Measurements from ENCODE around the gene RNASET2.
"Not testable (repeated sequence)": the region's sequence is repeated elsewhere in the genome, so short reads cannot be mapped to it uniquely, and the experiment has no call there.

Gene RNASET2

DNA sequence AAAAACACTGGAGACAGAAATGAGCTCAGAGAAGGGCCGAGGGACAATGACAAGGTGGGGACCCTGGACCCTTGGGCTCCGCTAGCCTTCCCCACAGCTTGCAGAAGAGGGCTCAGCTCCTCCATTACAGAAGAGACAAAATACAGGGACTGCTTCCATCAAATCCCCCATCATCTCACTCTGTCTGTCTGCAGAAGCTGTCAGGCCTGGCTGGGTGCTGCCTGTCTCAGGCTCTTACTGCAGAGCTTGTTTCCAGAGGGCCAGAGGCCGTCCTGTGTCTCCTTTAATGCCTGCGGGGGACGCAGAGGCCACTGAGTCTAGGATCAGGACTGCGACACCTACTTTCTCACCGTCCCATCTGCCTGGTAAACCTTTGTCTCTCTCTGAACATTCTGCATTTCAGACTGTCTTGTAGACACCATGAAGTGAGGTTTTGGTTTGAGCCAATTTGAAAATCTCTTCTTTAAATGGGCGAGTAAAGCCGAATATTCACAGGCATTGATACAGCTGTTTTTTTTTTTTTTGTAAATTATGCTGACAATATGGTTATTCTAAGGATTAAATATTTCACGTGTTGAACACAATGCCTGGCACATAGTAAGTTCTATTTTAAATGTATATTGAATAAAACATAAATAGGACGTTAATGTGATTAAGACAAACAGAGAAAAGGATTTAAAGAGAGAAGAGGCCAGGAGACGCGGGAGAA, 28.3 kb downstream of the RNASET2 start:
- DNase-seq (ENCODE audit: low spot score) = no peak

DNA sequence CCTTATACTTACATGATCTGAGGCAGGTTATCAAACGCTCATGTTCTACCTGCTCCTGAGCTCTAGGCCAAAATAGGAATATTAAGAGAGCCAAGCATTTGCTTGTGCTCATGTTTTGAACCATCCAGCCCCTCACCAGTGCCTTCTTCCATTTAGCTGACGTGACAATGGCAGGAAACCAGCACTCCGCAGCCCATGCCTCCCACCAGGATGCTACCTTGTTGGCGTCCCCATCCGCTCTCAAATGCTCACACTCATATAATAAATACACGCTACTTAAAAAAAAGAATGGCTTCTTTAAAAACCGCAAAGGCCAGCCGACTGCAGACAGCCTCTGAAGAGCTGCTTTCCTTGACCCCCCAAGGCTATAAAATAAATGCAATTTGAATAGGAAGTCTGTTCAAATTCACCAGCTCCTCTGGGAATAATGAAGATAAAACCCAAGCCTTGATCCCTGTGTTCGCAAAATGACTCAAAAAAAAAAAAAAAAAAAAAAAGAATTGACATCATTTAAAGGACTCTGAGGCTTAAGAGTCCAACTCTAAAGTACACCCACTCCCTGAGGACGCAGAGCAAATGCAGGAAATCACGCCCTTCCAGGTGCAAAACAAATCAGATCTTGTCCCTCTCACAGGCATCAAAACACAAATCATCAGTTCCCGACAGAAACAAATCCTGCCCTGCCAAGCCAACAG, 29.0 kb downstream of the RNASET2 start:
- no peak for DNase-seq (ENCODE audit: low spot score)

DNA sequence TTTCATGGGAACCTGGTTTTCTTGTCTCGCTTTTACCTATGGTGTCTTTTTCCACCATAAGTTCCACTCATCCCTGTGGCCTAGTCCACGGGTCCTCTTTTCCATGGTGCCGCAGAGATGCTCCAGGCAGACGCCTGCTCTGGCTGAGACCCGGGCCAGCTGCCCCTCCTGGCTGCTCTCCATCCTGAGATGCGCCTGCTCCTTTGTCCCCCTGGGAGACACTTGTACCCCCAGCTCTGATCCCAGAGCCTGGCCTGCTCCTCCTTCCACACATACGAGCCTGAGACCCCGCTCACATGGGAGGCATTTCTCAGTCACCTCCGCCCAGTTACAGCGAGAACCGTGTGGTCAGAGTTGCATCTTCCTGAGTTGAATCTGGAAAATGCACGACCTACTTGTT, 29.6 kb downstream of the RNASET2 start:
- no peak for DNase-seq (ENCODE audit: low spot score)

DNA sequence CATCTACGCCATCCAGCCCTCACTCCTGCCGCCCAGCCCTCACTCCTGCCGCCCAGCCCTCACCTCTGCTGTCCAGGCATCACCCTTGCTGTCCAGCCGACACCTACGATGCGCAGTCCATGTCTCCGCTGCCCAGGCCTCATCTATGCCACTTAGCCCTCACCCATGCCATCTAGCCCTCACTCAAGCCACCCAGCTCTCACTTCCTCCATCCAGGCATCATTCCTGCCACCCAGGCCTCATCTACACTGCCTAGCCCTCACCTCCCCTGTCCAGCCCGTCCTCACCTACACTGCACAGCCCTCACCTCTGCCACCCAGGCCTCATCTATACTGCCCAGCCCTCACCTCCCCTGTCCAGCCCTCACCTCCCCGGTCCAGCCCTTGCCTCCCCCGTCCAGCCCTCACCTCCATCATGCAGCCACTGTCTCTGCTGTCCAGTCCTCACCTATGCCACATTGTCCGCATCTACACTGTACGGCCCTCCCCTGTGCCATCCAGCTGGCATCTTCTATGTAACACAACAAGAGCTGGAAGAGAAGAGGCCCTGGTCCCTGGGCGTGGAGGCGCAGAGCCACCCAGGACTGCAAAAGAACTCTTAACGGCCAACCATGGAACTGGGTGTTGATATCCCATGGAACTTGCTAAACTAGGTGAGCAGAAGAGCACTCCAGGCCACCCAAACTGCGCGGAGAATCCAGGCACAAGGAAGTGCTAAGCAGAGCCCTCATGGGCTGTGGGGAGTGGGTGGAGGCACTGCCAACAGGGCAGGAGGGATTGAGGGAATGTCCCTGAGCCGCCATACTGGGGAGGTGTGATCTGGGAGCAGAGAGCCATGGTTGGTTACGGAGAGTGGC, 31.0 kb downstream of the RNASET2 start:
- DNase-seq (ENCODE audit: low spot score) = no peak

DNA sequence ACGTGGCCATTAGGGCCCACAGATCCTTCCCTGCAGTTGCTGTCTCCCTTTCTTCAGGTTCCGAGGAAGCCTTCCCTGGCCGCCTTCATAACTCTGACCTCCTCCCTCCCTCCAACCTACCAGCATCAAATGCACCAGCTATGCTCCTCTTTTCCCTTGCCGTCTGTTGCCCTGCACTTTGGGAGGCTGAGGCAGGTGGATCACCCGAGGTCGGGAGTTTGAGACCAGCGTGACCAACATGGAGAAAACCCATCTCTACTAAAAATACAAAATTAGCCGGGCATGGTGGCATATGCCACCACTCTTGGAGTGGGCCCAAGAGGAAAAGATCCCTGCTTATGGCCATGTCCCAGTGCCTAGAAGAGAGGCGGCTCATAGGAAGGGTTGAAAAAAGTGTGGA, 31.8 kb downstream of the RNASET2 start:
- DNase-seq (ENCODE audit: low spot score) = no peak

DNA sequence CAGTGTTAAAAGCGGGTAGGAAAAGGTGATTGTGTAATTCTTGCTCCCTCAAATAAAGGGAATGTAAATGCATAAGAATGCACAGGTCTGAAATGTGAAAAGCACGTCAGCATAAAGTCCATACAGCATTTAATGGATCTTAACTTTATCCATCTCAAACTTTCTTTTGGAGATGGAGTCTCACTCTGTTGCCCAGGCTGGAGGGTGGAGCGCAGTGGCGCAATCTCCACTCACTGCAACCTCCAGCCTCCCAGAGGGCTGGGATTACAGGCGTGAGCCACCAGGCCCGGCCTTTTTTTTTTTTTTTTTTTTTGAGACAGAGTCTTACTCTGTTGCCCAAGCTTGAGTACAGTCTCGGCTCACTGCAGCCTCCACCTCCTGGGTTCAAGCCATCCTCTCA, 33.4 kb downstream of the RNASET2 start:
- no peak for DNase-seq (ENCODE audit: low spot score)

DNA sequence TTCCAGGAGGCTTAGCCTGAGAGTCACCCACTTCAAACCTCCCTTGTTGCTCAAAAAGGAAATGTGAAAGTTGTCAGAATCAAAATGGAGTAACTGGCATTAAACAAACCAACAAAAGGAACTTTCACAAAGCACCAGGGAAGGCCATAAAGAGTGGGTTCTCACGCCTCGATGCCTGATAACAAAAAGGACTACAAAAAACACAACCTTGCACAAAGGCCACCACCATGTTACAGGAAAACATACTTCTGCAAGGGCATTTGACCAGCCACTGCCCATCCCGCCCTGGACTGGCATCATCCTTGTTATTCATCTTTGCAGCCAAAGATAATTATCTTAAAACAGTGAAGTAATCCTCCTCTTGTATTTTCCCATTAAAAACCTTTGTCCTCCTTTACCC, 34.8 kb downstream of the RNASET2 start:
- DNase-seq (ENCODE audit: low spot score) = no peak

DNA sequence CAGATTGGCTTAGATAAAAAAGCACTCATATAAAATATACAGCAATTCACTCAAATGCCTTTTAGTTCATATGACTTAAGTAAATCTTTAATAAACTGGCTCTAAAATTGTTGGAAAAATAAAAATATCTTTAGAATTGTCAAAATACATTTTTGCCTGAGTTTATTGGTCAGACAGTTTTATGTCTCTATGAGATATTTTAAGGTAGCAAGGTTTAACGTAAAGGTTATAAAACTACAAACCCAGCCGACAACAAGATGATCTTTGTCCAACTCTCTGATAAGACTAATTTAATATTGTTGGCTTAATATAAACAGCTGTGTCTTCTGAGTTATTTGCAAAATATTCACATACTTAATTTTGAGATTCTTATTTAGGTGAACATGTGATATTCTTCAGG, 39.5 kb downstream of the RNASET2 start:
- no peak for DNase-seq (ENCODE audit: low spot score)

DNA sequence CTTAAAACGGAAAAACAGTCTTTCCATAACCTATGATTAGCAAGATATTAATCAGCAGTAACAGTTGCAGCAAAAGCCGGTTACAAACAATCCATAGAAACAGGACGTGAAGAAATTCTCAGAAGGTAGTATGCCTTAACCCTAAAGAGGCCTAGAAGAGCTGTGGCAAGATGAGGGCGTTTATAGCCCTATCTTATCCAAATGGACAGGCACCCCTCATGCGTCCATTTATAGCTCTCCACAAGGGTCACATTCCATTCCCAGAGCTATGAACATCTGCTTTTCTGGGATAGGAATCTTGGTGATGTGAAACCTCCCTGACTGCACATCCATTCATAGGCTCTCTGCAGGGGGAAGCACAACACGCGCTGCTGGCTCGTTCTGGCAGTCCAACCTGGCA, 40.9 kb downstream of the RNASET2 start:
- DNase-seq (ENCODE audit: low spot score) = not testable (repeated sequence)

DNA sequence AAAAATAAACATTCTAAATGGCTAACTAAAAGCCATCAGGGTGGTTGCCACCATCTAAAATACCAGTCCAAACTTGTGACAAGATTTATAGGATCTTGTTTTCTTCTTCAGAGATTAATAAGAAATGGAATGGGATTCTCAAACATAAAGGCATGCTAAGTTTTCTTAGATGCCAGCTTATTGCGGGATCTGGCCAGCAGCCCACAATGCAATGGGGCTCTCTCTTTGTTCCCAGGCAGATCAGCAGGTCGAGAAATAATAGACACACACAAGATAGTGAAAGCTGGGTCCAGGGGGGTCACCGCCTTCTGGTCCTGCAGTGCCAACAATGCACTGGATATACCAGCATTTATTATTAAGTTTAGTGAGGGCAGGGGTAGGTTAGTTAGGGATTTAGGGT, 41.4 kb downstream of the RNASET2 start:
- not testable (repeated sequence) for DNase-seq (ENCODE audit: low spot score)

DNA sequence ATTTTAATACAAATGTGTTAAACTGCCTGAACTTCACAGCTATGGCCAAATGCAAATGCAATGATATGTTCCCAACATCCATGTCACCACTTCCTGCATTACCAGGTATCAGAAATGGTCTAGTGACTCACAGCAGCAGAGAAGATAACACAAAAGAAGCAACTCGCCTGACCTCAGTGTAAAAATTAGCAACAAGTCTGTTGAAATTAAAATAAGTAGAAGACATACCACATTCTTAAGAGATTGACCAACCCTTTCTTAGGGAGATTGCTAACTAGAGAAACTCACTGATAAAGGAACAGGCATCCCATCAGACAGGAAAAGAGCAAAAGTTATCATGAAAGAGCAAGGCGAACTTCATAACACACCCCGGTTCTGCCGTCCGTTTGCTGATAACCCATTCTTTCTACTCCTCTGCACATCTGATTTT, 45.1 kb downstream of the RNASET2 start:
- no peak for DNase-seq (ENCODE audit: low spot score)

DNA sequence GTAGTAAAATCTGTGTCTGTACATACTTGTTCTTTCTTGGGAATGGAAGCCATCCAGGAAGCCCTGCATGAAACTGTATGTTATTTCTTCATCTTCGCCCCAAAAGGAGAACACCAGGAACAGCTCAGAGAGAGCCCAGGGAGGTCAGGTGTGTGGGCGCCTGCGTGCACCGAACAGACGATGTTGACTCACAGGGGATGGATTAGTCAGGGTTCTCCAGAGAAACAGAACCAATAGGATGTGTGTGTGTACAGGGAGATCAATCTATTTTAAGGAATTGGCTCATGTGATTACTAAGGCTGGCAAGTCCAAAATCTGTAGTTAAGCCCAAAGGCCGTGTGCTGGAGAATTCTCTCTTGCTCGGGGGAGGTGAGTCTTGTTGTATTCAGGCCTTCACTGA, 45.7 kb downstream of the RNASET2 start:
- no peak for DNase-seq (ENCODE audit: low spot score)

DNA sequence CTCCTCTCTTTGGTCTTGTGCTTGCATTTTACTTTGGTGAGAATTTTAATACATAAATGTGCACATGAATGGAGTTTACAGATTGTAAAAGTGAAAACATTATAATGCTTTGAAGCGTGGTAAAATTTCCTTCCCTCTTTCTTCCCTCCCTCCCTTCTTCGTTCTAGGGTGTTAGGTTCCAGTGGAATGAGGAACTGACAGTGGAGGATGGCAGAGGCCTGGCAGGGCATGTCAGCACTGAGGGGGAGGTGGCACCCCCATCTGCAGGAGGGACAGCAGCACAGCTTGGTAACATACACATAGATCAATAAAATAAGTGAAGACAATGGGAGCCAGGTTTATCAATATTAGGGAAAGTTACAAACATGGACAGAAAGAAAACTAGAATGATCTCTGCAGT, 47.5 kb downstream of the RNASET2 start:
- no peak for DNase-seq (ENCODE audit: low spot score)

DNA sequence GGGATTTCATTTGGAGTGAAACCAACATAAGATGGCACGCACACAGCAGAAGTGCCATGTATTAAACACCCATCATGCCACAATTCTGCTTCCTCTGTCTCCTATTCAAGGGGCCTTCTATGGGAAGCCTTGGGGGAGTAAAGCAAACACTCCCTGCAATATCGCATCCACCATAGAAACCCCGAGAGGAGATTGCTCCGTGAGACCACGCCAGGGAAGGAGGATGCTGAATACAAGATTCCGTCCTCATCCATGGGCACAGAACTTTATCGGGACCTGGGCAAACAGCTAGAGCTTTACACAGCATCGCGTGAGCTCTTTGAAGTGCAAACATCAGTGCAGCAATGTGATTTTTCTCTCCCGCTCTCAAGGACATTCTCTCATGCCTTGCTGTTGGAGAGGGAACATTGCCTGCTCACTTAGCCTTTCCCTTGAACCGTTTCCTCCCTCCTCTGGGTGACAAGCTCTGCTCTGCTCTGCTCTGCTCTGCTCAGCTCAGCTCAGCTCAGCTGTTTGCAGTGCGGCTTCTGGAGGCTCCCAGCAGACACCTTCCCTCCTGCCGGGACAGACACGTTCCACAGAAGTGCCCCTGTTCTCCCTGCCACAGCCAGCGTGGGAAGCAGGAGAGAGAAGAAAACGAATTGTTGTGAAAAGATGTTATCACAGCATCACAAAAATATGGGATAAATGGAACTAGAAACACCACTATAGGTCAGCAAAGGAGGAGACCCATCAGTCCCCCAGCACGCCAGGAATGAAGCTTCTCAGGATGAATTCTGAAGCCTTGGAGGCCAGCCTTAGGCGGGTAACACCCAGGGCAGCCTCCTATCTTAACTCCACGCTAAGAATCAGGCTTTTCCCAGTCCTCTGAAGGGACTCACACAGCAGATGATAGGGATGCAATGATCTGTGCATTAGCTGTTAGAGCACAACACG, 48.2 kb downstream of the RNASET2 start:
- DNase-seq (ENCODE audit: low spot score) = no peak

DNA sequence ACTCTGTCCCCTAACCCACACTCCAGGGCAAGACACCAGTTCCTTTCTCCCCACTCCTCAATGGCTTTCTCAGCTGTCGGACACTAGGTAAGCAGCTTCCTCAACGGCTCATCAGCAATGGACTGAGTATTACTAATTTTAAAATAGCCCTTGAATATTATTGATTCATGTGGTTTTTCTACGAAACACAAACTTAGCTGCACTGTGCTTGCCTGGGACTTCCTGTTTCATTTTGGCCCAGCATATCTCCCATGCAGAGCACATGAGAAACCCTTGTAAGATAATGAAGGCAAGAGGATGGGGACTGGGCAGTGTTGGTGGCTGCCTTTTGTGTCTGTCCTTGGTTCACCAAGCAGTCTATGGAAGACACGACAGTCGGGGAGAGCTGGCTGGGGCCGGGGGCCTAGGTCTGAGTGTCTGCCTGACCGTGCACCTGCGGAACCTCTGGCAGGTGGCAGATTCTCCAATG, 48.9 kb downstream of the RNASET2 start:
- no peak for DNase-seq (ENCODE audit: low spot score)

DNA sequence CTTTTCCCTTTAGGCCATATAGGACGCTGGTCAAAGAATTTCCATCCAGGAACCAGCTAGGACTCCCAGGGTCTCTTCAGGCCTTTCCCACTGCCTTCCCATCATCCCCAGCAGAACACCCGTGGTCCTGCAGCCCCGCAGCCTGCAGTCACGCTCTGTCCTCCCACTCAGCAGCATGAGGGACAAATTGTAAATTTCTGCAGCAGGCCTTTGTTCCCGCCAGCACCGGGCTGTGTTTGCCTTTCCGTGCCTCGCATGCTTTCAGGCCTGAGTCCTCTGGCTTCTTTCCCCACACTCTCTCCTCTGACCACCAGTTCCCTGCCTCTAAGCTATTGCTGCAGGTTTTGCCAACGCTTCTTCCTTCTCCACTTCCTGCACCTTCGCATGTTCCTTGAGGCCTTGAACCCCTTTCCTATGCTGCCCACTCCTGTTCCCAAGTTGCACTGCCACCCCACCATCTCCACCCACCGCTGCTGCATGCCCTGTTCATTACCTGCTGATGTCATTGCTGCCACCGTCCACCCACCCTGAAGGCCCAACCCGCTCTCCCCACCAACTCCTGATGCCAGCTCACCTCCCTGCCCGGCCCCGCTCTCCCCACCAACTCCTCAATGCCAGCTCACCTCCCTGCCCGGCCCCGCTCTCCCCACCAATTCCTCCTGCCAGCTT, 49.8 kb downstream of the RNASET2 start:
- no peak for DNase-seq (ENCODE audit: low spot score)

DNA sequence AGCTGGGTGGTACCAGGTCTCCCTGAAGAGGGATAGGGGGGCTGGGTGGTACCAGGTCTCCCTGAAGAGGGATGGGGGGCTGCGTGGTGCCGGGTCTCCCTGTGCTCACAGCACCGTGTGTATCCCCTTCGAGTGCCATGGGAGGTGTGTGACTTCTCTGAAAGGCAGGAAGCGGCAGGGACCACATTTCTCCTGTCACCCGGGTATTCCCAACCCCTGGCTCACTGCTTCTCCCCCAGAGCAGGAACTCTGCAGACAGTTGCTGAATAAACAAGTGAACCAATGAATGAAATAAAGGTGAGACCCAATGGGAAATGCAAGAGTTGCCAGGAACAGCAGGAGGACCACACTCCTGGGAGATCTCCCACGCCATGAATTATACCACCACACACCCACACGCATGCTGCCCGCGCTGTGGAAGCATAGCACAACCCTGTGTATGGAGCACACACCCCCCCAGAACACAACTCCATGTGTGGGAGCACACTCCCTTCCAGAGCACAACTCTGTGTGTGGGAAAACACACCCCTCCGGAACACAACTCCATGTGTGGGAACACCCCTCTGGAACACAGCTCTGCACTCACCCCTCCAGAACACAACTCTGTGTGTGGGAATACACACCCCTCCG, 50.7 kb downstream of the RNASET2 start:
- no peak for DNase-seq (ENCODE audit: low spot score)

DNA sequence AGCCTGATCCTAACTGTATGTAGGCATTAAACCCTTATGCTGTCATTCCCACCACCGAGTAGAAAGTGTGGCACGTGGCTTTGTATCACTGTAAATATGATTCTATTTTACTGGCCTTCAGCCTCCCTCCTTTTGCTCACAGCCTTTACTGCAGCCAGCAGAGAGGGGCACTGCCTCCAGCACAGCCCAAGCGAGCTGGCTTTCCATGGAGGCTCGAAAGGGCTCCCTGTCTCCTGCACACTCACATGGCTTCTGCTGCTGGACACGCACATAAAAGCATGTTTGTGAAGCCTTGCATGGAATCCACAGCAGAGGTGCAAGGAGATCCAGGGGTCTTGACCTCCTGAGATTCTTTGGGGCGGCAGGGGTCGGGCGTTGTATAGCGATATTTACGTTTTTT, 51.3 kb downstream of the RNASET2 start:
- DNase-seq (ENCODE audit: low spot score) = no peak

DNA sequence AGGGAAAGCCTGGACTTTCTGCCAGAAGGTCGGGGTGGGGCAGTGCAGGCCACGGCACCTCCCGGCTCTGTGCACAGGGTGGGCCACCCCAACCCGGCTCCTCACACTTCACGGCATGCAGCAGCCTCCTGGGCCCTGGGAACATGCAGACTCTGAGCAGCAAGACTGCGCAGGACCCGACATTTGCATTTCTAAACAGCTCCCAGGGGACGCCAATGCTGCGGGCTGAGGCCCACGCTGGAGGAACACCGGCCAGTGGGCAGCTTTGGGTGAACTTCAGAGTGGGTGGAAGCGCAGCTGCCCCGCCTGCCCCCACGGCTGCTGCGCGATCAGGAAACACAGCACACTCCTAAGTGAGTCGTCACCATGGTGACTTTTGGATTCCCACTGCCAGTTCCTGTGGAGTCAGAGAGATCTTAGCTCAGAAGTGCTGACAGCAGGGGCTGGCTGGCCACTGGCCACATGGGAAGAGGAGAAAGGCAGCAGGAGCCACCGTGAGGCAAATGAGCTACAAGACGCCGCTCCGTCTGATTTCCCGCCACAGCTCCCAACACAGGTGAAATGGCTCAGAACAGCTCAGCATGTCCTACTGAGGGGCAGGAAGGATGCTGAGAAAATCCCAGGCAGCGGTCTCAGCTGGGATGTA, 52.1 kb downstream of the RNASET2 start:
- peak; percentile 30 for DNase-seq (ENCODE audit: low spot score)

DNA sequence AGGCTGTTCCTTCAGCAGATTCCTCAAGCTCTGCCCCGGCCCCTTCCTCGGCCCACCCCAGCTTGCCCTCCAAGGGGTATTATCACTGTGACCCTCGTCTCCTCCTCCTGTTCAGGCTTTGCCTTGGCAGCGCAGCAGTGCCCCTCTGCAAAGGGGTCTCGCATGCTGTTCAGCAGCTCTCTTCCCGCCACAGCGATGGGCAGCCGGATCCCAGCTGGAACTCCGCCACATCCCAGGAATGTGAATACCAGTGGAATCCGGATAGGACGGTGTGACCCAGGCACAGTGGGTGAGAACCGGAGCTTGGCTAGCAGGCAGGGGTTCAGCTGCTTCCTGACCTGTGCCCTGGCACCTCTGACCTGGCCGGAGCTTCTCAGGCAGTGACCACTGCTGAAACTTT, 52.9 kb downstream of the RNASET2 start:
- DNase-seq (ENCODE audit: low spot score) = no peak
